Liver (tissue), 9 donors: Measurements from ENCODE around the gene CHCHD1. TPM values are rescaled to one million over a fixed set of nuclear protein-coding genes. Genes with fewer than 3 reads are reported as not detected.

ENCODE experiments used
- DNase-seq: peaks from one replicate; pipeline ENCODE4 v3.0.0-alpha.2; 2017; ENCODE audit warnings: low spot score
- H3K27ac ChIP-seq, 2 donors: one replicate each; pipeline ENCODE4 v1.7.0; 2013; ENCODE audit warnings: inconsistent platforms in 2 of 2, low read length in 2 of 2, control low read depth in 1 of 2, low read depth in 1 of 2, mild to moderate bottlenecking in 1 of 2
- H3K27me3 ChIP-seq, 4 donors: one replicate each; pipeline versions ENCODE4 v1.6.1 to v1.7.0; 2013; ENCODE audit warnings: low read length in 3 of 4, inconsistent platforms in 1 of 4, mild to moderate bottlenecking in 1 of 4, moderate library complexity in 1 of 4; ENCODE audit not compliant: control insufficient read depth in 4 of 4, insufficient read depth in 4 of 4
- H3K36me3 ChIP-seq, 4 donors: one replicate each; pipeline versions ENCODE4 v1.6.1 to v1.7.0; 2013; ENCODE audit warnings: low read length in 3 of 4, mild to moderate bottlenecking in 3 of 4, low read depth in 1 of 4, moderate library complexity in 1 of 4; ENCODE audit not compliant: control insufficient read depth in 4 of 4, insufficient read depth in 3 of 4
- H3K4me1 ChIP-seq, 4 donors: one replicate each; pipeline versions ENCODE4 v1.6.1 to v1.7.0; 2013; ENCODE audit warnings: low read length in 3 of 4, mild to moderate bottlenecking in 3 of 4, moderate library complexity in 1 of 4; ENCODE audit not compliant: control insufficient read depth in 4 of 4, insufficient read depth in 4 of 4
- H3K4me3 ChIP-seq, 3 donors: one replicate each; pipeline versions ENCODE4 v1.6.1 to v1.7.0; 2013; ENCODE audit warnings: low read length in 3 of 3, control low read depth in 1 of 3, low read depth in 1 of 3, mild to moderate bottlenecking in 1 of 3
- H3K9ac ChIP-seq, 2 donors: one replicate each; pipeline ENCODE4 v1.7.0; 2013; ENCODE audit warnings: low read length in 2 of 2, mild to moderate bottlenecking in 2 of 2, moderate library complexity in 2 of 2, control low read depth in 1 of 2, low read depth in 1 of 2
- H3K9me3 ChIP-seq, 4 donors: one replicate each; pipeline versions ENCODE4 v1.6.1 to v1.7.0; 2013; ENCODE audit warnings: low read length in 3 of 4; ENCODE audit not compliant: control insufficient read depth in 4 of 4
- ATF3 ChIP-seq: IDR thresholded peaks from 2 replicates; pipeline ENCODE4 v1.6.1; 2016; ENCODE audit warnings: antibody characterized with exemption
- EGR1 ChIP-seq, 2 donors: IDR thresholded peaks; 2 replicates each; pipeline ENCODE4 v1.6.1; 2016 to 2018; ENCODE audit warnings: antibody characterized with exemption in 2 of 2, low read depth in 2 of 2
- FOXA2 ChIP-seq: IDR thresholded peaks from 2 replicates; pipeline ENCODE4 v1.6.1; 2016; ENCODE audit warnings: antibody characterized with exemption
- GABPA ChIP-seq, 2 donors: IDR thresholded peaks in 1 of 2; conservative IDR thresholded peaks in 1 of 2; 2 replicates each; pipeline ENCODE4 v1.6.1; 2016; ENCODE audit warnings: antibody characterized with exemption in 2 of 2, mild to moderate bottlenecking in 1 of 2, moderate library complexity in 1 of 2
- HNF4A ChIP-seq, 2 donors: conservative IDR thresholded peaks; 2 replicates each; pipeline ENCODE4 v1.6.1; 2016; ENCODE audit warnings: antibody characterized with exemption in 2 of 2, mild to moderate bottlenecking in 2 of 2
- HNF4G ChIP-seq: IDR thresholded peaks from 2 replicates; pipeline ENCODE4 v1.6.1; 2016; ENCODE audit warnings: antibody characterized with exemption
- MAX ChIP-seq: IDR thresholded peaks from 2 replicates; pipeline ENCODE4 v1.6.1; 2016; ENCODE audit warnings: antibody characterized with exemption
- NR2F2 ChIP-seq: IDR thresholded peaks from 2 replicates; pipeline ENCODE4 v1.6.1; 2016; ENCODE audit warnings: antibody characterized with exemption
- RAD21 ChIP-seq, 2 donors: IDR thresholded peaks; 2 replicates each; pipeline ENCODE4 v1.6.1; 2016; ENCODE audit warnings: antibody characterized with exemption in 2 of 2, mild to moderate bottlenecking in 2 of 2
- RXRA ChIP-seq, 2 donors: IDR thresholded peaks; 2 replicates each; pipeline ENCODE4 v1.6.1; 2017 to 2018; ENCODE audit warnings: antibody characterized with exemption in 2 of 2, mild to moderate bottlenecking in 1 of 2
- SP1 ChIP-seq: IDR thresholded peaks from 2 replicates; pipeline ENCODE4 v1.6.1; 2018; ENCODE audit warnings: antibody characterized with exemption, mild to moderate bottlenecking
- YY1 ChIP-seq: IDR thresholded peaks from 2 replicates; pipeline ENCODE4 v1.6.1; 2016; ENCODE audit warnings: antibody characterized with exemption, mild to moderate bottlenecking
- ZBTB33 ChIP-seq: IDR thresholded peaks from 2 replicates; pipeline ENCODE4 v1.6.1; 2016; ENCODE audit warnings: antibody characterized with exemption
- WGBS: extraction: QIAGEN DNeasy Blood & Tissue Kit; methylation state at CpG from one replicate; pipeline ENCODE4 v1.1.7; 2013; 5-methylcytosine and 5-hydroxymethylcytosine counted together
- polyA plus RNA-seq, 2 donors: library from polyadenylated mRNA; stranded (reverse) in 1 of 2; unstranded in 1 of 2; fragments of 200-250 nt in 1 of 2; fragments of >200 nt in 1 of 2; fragmentation: Nextera tagmentation in 1 of 2; extraction: Ambion mirVana in 1 of 2; gene quantifications; one replicate each; pipeline versions ENCODE4 v1.2.1 to v1.2.3, GENCODE V29; 2013 to 2015
- total RNA-seq, 2 donors: library from RNA; depleted of rRNA; stranded (reverse); fragments of >200 nt; gene quantifications; one replicate each; pipeline ENCODE4 v1.2.3, GENCODE V29; 2014
- donor health status: healthy.
- donor health status: healthy.
- donor health status: healthy.
- donor health status: healthy.
- donor health status: healthy.

CHCHD1 gene
- total and polyA plus RNA-seq, 4 donors, result 7.6 to 47.4 (median 23.1) TPM

- DNase-seq, result no peak
- Histone ChIP-seq H3K9me3 (no peaks in the 10 kb centered on the region), H3K27me3 (no peaks in the 10 kb centered on the region), H3K36me3 (peaks cover 22 to 59% (median 40%) of the 10 kb centered on the region in 4 donors), H3K27ac (no peak overlapping the region), H3K9ac (no peak overlapping the region), H3K4me1 (peaks cover 0 to under 1% (median under 1%) of the 10 kb centered on the region in 4 donors), H3K4me3 (no peak overlapping the region)
- no peak for TF ChIP-seq MAX
- no peak for TF ChIP-seq NR2F2
- TF ChIP-seq RAD21 (IDR thresholded peaks at IDR 0.05), result no peak
- TF ChIP-seq FOXA2, result no peak
- TF ChIP-seq SP1, result no peak
- no peak for TF ChIP-seq RXRA (IDR thresholded peaks at IDR 0.05)
- WGBS, result 60% methylated on average over 1 of the region's 1 CpG
These were observed 25.7 kb upstream of the CHCHD1 start for GRCh38 chr10:73756183-73756582.

- H3K36me3 ChIP-seq, result peaks cover 20 to 66% (median 47%) of the 10 kb centered on the region in 4 donors
- TF ChIP-seq HNF4G (no peak), FOXA2 (no peak), ATF3 (no peak), GABPA (IDR thresholded peaks at IDR 0.05 in 1 of 2, conservative IDR thresholded peaks at IDR 0.05 in 1 of 2) (no peak), HNF4A (conservative IDR thresholded peaks at IDR 0.05) (no peak), NR2F2 (no peak), SP1 (no peak), EGR1 (IDR thresholded peaks at IDR 0.05; ENCODE audit: low read depth in 2 of 2) (no peak), ZBTB33 (no peak)
- no peak for DNase-seq
- no peaks in the 10 kb centered on the region for H3K9me3 ChIP-seq
- no peak overlapping the region for H3K9ac ChIP-seq
- no peaks in the 10 kb centered on the region for H3K4me1 ChIP-seq
- no peak overlapping the region for H3K4me3 ChIP-seq
- H3K27me3 ChIP-seq, result no peaks in the 10 kb centered on the region
- H3K27ac ChIP-seq, result no peak overlapping the region
- WGBS, result 91% methylated on average over 9 of the region's 9 CpGs
These were observed 22.9 kb upstream of the CHCHD1 start for GRCh38 chr10:73758704-73759511.

GRCh38 chr10:73759512-73760115 lies 22.2 kb upstream of the CHCHD1 start:
- no peaks in the 10 kb centered on the region for H3K27me3 ChIP-seq
- H3K4me3 ChIP-seq, result no peak overlapping the region
- H3K36me3 ChIP-seq, result peaks cover 22 to 66% (median 48%) of the 10 kb centered on the region in 4 donors
- WGBS, result 87% methylated on average over 5 of the region's 5 CpGs
- no peak for DNase-seq
- no peak for TF ChIP-seq ZBTB33
- no peak for TF ChIP-seq HNF4G
- no peak for TF ChIP-seq FOXA2
- TF ChIP-seq EGR1 (IDR thresholded peaks at IDR 0.05; ENCODE audit: low read depth in 2 of 2), result no peak
- TF ChIP-seq ATF3, result no peak
- no peak for TF ChIP-seq YY1
- no peak overlapping the region for H3K27ac ChIP-seq
- H3K9ac ChIP-seq, result no peak overlapping the region
- H3K4me1 ChIP-seq, result no peaks in the 10 kb centered on the region
- H3K9me3 ChIP-seq, result no peaks in the 10 kb centered on the region
